Right renal cortex interstitium (tissue), 3 donors: ENCODE data around the gene ANKRD6. TPM values are rescaled to one million over a fixed set of nuclear protein-coding genes. Genes with fewer than 3 reads are reported as not detected.
"Not testable (repeated sequence)": the region's sequence is repeated elsewhere in the genome, so short reads cannot be mapped to it uniquely, and the experiment has no call there.

Experiments
- DNase-seq, 3 donors: peaks; one replicate each; pipeline ENCODE4 v3.0.0-alpha.2; 2013; ENCODE audit warnings: low read depth in 3 of 3, low spot score in 2 of 3
- polyA plus RNA-seq, 3 donors: library from polyadenylated mRNA; unstranded; fragments of 120-200 nt; gene quantifications; one replicate each; pipeline ENCODE4 v1.2.1, GENCODE V29; 2013; ENCODE audit not compliant: insufficient read length in 3 of 3

Gene ANKRD6
- polyA plus RNA-seq, 3 donors, result 19.2 to 24.8 (median 22.2) TPM

DNA sequence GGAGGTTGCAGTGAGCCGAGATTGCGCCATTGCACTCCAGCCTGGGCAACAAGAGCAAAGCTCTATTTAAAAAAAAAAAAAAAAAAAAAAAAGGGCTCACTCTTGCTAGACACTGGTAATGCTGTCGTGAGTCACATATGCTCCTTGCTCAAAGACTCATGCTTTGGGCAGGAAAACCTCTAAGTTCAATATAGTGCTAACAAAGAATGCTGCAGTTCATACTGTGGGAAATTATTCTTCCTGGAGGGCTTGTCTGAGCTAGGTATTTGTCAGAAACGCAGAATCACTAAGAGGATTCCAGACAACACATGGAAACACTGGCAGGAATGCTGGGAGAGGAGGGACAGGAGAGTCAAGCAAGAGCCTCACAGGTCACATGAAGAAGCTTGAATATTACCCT, 207.9 kb downstream of the ANKRD6 start:
- no peak for DNase-seq

DNA sequence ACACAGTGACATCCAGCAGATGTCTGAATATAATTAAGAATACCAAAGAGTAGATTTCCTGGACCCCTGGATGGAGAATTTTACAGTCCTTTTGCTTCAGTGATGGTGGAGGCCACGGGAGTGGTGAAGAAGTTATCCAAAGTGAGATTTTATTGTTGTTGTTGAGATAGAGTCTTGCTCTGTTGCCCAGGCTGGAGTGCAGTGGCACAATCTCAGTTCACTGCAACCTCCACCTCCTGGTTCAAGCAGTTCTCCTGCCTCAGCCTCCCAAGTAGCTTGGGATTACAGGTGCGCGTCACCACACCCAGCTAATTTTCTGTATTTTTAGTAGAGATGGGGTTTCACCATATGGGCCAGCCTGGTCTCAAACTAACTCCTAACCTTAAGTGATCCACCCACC, 208.6 kb downstream of the ANKRD6 start:
- not testable (repeated sequence) for DNase-seq

DNA sequence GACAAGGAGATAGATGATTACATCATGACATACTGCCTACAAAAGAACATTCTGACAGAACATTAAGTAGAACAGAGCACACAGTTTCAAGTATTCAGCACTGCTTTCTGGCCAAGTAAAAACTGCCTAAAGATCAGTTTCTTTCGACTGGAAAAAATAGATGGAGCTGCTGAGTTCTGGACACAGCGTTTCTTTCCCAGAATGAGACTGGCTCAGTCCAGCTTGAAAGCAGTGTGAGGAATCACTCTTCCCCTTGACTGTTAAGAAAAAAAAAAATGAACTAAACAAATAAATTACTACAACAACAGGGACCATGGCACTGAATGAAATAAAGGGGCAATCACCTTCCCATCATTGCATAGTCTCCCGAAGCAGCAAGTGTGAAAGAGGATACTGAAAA, 210.0 kb downstream of the ANKRD6 start:
- no peak for DNase-seq

DNA sequence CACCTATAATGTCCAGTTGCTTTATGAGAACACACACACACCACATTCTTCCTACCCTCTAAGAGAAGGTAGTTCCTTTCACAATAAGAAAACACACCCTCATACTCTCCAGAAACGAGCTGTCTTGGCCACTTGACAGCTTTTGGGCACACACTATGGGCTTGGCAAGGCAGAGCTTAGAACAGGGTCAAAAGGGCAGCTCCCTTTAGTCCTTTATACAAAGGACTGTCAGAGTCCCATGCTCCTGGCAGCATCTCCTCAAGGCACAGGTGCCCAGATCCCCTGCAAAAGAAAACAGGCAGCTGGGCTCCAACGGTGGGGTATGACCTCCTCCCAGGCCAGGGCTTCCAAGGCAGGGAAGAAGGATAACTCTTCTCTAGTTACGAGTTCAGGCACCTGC, 210.5 kb downstream of the ANKRD6 start:
- no peak for DNase-seq

DNA sequence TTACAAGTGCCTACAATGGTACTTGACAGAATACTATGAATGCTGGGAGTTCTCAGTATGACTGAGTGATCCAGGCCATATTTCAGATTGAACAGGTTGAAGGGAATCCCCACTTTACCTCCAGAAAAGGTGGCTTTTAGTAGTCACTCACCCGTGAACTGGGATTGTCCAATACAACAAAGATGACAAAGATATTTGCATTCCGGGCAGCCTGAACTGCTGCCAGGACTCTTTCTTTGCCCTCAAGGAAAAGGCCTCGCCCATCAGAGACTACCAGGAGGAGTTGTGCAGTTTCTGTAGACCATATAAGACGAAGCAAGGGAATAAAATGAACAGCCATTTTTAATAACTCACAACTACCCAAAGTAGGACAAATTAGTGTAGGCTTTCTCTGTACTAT, 211.9 kb downstream of the ANKRD6 start:
- no peak for DNase-seq

DNA sequence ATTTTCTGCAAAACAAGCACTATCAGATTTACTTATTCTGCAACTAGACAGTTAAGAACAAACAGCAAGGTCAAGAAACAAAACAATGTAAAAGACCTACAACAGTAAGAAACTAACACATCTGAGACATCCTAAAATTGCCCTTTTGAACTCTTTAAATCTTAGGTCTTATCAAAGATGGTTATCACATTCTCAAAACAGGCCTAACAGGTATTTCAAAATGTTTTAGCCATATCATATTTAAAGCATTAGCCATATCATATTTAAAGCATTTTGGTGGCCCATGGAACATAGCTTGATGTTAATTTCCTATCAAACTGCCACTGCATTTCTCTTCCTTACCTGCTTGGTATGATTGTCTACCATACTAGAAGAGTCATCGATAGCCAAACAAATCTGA, 216.7 kb downstream of the ANKRD6 start:
- no peak for DNase-seq

DNA sequence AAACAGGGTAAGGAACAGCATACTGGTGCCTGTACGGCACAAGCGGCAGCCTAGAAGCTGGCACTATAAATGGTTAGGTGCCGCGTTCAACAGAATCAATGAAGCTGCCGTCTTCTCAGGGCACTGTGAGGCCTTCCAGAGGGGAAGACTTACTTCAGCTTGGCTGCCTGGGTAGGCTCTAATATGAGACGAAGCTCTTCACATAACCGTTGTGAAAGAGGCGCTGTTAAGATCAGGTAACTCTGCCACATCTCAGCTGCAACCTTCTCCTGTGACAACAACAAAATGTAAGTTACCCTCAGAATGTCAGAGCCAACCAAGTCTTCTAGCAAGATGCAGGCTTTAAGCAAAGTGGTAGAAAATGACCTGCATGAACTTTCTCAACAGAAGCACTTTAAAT, 217.6 kb downstream of the ANKRD6 start:
- DNase-seq, result no peak

DNA sequence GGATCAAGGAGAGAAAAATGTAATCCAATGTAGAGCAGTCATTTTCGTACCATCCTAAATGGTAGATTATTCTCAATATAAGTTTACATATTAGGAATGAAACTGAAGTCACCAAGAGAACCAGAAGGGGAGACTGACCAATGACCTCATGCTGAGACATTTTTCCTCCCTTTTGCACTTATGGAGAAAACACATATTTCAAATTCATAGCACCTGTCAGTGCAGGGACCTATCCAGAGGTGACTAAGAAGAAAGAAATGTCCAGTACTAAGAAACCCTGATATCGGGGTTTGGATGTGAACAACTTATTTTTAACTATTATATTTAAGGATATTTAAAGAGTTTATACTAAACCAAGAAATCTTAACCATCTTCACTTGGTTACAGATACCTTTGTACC, 222.2 kb downstream of the ANKRD6 start:
- DNase-seq, result no peak

DNA sequence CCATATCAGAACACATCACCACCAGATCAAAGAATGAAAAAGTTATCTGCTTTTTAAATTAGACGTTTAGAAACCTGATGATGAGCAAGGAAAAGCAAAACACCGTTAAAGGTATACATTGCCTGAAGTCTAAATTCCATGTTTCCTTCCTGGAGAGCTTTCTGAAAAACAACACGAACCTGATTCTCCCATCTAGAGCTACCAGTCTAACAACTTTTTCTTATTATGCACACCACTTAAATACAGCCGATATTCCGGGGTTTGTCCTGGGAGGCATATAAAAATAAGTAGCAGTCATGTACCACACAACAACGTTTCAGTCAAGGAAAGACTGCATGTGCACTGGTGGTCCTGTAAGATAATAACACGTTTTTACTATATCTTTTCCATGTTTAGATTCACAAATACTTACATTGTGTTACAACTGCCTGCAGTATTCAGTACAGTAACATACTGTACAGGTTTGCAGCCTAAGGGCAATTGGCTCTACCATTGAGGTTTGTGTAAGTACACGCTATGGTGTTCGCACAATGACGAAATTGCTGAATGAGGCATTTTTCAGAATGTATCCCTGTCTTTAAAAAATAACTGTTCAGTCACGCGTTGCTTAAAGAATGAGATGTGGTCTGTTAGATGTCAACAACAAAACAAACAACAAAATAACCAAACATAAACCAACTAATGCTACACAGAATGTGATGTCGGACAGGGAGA, 224.7 kb downstream of the ANKRD6 start:
- DNase-seq, result no peak

DNA sequence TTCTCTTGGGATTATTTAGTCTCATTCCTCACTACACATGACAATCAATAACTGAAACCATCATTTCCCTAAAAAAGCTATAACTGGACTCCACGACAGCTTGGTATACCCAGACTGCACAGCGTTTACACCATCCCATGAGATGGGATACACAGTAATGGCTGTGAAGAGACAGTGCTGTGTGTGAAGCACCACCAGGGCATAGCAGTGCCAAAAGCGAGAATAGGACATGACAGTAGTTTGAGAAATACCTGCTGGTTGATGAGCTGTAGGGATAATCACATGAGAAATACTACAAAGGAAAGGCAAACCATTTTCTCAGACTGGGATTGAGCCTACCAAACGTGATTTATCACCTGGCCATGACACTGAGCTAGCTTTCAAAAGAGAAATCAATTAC, 228.0 kb downstream of the ANKRD6 start:
- DNase-seq, result no peak

DNA sequence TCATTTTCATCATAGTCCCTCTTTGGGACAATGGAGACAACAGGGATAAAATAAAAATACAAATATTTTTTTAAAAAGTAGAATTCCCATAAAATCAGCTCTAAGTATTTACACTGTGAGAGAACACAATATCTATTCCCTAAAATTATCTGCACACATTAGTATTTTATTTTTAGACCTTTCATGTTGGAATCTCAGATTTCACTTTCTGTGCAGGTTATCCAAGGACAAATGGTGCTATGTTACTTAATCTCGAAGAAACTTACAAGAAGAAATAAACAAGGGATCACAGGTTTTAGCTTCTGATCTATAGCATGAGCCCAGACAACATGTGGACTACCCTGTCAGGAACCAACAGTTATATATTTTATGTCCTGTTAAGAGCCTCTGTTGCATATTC, 228.6 kb downstream of the ANKRD6 start:
- DNase-seq, result no peak

DNA sequence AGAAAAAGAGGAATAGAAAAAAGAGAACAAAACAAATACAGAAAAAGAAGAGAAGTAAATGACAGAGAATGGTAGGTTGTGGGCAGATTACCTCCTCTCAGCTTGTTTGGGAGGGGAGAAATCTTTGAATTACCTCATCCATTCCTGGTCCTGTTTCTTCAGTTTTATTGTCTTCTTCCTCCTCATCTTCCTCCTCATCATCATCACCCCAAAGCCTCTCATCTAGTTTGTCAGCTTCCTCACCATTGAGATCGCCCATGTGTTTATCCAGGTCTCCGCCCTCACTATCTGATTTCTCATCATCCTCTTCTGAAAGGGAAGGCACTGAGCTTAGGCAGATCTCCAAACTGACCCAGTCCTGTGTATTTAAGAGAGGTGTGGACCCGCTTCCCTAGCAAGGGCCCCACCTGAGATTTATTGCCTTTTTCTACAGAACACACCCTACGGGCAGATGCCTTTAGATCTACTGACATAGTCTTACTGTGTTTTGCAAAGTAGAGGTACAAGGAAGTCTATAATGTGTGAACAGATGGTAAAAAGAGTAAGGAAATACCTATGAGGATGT, 229.8 kb downstream of the ANKRD6 start:
- DNase-seq, result no peak

DNA sequence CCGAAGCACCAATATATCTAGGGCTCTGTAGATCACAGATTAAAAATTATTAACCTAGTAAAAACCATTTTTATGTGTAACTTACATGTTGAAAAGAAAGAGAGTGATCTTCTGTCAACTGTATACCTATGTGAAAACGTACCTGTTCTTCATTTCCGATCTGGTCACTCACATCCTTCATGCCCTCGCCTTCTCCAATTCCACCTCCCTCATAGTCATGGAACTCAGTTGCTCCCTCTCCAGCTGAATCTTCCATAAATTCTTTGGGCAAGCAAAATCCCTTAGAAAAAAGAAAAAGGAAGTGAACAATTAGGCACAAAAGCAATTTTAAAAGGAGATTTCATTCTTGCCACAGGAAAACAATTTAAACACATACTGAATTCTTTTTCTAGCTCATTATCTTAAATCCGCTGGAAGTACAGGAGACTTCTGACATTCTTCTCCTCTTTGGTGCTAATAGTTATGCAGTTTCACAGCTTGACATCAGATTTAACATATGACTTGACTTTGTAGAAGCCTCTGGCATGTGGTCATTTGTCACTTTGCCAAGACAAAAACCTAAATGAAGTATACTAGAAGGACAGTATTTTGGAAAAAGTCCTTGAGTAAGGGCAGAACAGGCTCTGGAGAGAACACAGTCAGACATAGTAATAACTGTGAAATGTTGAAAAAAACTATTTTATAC, 235.1 kb downstream of the ANKRD6 start:
- no peak for DNase-seq

DNA sequence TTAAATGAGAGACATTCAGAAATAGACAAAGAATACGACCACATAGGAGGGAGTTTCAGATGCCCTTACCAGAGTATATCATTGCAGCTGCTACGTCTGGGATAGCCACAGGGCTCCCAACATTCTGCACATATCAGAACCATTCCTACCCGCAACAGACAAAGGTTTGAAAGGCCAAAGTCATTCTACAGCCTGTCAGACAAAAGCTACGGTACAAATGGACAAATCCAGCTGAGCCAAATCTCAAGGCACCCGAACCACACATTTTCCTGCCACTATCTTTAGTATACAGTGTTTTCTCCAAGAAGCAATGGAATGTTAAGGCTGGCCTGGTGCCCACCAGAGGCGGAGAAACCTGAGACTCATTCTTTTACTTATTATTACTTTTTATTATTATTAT, 236.1 kb downstream of the ANKRD6 start:
- no peak for DNase-seq

DNA sequence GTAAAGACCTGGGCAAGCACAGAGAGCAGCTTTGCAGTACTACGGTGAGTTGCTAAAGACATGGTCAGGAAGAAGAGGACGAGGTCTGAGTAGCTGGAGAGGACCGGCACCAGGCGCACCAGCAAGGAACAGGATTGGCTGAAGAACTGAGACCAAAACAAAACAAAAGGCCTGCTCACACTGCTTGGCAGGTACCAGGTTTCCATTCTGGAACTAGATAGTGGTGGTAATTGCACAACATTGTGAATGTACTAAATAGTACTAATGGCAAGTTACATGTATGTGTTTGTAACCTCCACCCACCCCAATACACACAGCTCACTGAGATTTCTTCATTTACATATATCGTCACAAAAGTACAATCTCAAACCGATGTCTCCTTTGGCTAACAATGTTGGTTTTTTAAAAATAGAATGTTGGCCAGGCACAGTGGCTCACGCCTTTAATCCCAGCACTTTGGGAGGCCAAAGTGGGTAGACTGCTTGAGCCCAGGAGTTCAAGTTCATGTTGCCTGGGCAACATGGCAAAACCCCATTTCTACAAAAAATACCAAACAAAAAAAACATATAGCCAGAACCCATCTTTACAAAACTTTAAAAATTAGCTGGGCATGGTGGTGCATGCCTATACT, 238.1 kb downstream of the ANKRD6 start:
- no peak for DNase-seq

DNA sequence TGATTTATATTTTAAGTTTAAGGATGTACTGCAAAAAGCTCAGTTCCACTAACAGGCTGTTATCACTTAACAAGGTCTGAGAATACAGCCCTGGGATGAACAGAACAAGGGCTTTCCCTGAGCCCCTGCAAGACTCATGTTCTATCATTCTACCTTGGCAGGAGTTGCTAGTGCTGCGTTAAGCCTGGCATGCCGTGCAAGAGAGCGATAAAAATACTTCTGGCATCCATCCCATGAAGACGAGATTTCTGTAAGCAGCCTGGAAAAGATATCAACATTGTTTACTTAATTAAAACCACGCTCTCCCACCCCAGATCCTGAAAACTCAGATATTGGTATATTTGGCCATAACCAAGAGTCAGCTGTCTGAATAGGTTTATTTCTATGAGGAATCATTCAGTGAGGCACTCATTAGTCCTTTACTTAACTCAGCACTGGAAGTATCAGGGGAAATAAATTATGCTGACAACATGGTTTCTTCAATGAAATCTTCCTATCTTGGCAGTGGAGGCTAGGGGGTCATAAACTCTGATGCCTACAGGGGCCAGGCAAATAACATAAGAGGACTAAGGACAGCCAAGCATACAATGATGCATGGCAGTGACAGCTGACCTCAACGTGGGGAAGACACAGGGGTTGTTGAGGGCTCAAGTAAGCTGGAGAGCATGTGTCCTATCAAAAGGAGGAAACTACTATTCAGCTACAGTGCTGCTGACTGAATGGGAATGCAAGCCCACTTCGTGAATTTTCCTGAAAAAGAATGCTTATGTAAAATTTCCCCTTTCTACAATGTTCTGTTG, 243.2 kb downstream of the ANKRD6 start:
- DNase-seq, result no peak

DNA sequence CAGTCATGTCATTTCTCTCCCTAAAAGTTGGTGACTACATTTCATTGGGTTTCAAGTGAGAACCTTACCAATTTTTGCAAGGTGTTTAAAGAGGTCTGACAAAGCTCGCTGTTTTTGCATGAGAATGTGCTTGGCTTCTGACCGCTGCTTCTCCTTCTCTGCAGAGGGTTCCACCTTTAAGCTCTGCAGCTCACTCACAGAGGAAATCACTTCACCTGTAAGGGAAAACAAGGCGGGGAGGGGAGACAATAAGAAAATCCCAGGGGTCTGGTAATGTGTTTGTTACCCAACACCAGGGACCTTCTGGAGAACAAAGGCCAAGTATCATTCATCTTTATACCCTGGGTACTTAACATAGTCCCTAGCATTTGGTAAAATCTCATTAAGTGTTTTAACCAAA, 245.6 kb downstream of the ANKRD6 start:
- DNase-seq, result no peak

DNA sequence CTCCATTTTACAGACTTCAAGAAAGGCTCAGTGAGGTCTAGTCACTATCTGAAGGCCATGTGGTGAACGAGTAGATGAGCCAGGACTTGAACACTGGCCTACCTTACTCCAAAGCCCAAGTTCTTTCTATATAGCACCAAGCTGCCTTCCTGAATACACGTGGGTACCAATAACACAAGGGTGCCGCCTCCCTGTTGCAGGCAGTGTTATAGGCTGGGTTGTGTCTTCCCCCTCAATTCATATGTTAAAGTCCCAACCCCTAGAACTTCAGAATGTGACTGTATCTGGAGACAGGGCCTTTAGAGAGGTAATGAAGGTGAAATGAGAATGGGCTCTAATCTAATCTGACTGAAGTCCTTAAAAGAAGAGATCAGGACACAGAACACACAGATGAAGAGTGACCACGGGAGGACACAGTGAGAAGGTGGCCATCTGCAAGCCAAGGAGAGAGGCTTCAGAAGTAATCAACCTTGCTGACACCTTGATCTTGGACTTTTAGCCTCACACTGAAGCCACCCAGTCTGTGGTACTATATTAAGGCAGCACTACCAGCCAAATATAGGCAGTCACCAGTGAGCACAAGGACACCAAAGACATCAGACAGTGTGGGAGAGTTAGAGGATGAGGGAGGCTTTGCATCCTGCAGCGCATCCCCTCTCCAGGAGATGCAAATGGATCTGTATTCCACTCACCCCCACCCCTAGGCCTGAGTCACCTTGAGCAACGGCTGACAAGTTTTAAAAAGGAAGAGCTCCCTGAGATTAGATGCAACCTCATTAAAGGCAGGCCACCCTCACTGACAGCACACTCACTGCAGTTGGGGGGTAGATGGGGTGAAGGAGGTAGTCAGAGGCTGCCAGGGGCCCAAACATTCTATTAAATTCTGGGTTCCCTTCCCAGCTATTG, 246.5 kb downstream of the ANKRD6 start:
- DNase-seq, result no peak

DNA sequence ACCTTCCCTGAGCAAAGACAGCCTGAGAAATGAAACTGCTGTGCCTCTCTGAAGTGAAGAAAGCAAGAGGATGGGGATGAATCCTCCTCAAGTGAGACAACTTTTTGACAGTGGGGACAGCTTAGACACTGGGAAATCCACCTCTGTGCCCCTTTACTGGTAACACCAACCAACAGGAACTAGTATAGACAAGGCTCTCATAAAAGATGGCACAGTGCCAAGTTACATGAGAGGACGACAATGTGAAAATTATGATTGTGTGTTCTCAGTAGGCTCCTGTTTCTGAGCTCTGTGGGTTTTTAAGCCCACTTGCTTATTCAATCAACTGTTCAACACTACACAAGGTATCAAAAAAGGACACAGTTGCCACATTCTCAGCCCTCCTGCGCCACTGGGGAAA, 247.2 kb downstream of the ANKRD6 start:
- DNase-seq, result no peak

DNA sequence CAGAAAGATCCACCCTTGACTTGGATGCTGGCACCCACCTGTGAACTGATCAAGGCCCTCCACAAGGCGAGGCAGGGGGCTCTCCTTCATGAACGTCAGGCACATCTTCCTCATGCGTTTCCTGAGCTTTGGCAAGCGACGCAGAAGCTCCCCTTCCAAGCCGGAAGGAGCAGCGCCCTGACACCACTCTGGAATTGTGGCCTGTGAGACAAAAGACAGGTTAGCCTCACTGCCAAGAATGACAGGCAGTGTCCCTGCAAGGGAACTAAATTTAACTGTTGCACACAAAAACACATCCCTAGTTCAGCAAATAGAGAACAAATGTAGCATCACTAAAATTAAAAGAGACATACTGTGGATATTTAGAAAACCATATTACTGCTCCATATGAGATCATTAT, 247.6 kb downstream of the ANKRD6 start:
- no peak for DNase-seq
